Esophagus squamous epithelium (tissue), 5 donors: ENCODE results near the gene FOXF1. TPM values are rescaled to one million over a fixed set of nuclear protein-coding genes. Genes with fewer than 3 reads are reported as not detected.

Source experiments
- DNase-seq: peaks from one replicate; lab custom pipeline; 2025; lab: John Stamatoyannopoulos, UW
- H3K27ac ChIP-seq, 4 donors: fragments of 200-600 bp; sonication (generic); one replicate each; pipeline ENCODE4 v1.5.1; 2016 to 2019; ENCODE audit warnings: mild to moderate bottlenecking in 1 of 4
- H3K27me3 ChIP-seq, 4 donors: fragments of 200-600 bp; sonication (generic); 1 replicate in 3 of 4; 2 replicates in 1 of 4; pipeline versions ENCODE4 v1.5.1 to v1.6.0; 2017 to 2021; ENCODE audit warnings: antibody characterized with exemption in 1 of 4
- H3K36me3 ChIP-seq, 3 donors: fragments of 200-600 bp; sonication (generic); one replicate each; pipeline ENCODE4 v1.5.1; 2016 to 2019
- H3K4me1 ChIP-seq, 3 donors: fragments of 200-600 bp; sonication (generic); one replicate each; pipeline ENCODE4 v1.5.1; 2017 to 2019
- H3K4me3 ChIP-seq, 4 donors: fragments of 200-600 bp; sonication (generic); 1 replicate in 3 of 4; 2 replicates in 1 of 4; pipeline ENCODE4 v1.5.1; 2016 to 2019; ENCODE audit warnings: mild to moderate bottlenecking in 2 of 4, moderate library complexity in 1 of 4
- H3K9me3 ChIP-seq, 3 donors: fragments of 200-600 bp; sonication (generic); one replicate each; pipeline ENCODE4 v1.5.1; 2016 to 2019
- CTCF ChIP-seq, 6 experiments: fragments of 450-650 bp in 4 of 6; fragments of 200-600 bp in 2 of 6; sonication (generic) in 2 of 6; IDR thresholded peaks; one replicate each; pipeline ENCODE4 v1.5.1; 2016 to 2019; ENCODE audit warnings: antibody characterized with exemption in 6 of 6, mild to moderate bottlenecking in 4 of 6, moderate library complexity in 4 of 6
- POLR2A ChIP-seq, 4 donors: fragments of 450-650 bp; IDR thresholded peaks; one replicate each; pipeline ENCODE4 v1.6.1; 2017; ENCODE audit warnings: antibody characterized with exemption in 4 of 4, mild to moderate bottlenecking in 4 of 4, moderate library complexity in 3 of 4
- WGBS, 2 donors: methylation state at CpG; one replicate each; pipeline ENCODE4 v1.1.5; 2018; 5-methylcytosine and 5-hydroxymethylcytosine counted together
- intact Hi-C: fragments of 100-400 bp; cut with DNase I; formaldehyde crosslinking; loops from one replicate; pipeline ENCODE4 v1.15.0; 2022
- total RNA-seq, 4 donors: library from RNA; depleted of rRNA; stranded (reverse); fragments of >200 nt; gene quantifications; one replicate each; pipeline ENCODE4 v1.1.0, GENCODE V29; 2016
- donor health status: DM: yes; HTN: yes; CAD: no.

The FOXF1 gene
- total RNA-seq, 4 donors from 2014 or later = 0.76 to 8.6 (median 3.0) TPM

GRCh38 chr16:86504315-86505184, 5.8 kb upstream of the FOXF1 start:
- peak overlapping the region; percentile 83 to 95 (median 94) for H3K27ac ChIP-seq
- intact Hi-C loops = loop anchor here (5.0 kb wide), 1 partner anchor 162 kb away; no protein-coding TSS in a partner anchor
- no peaks in the 10 kb centered on the region for H3K9me3 ChIP-seq
- DNase-seq = no peak
- H3K4me3 ChIP-seq = peak overlapping the region in 3 of 4 donors; percentile 63 to 69 (median 64)
- TF ChIP-seq CTCF (IDR thresholded peaks at IDR 0.05) (no peak), POLR2A (IDR thresholded peaks at IDR 0.05) (no peak)
- H3K36me3 ChIP-seq = no peaks in the 10 kb centered on the region
- peaks cover 12 to 100% (median 24%) of the 10 kb centered on the region in 4 donors for H3K27me3 ChIP-seq
- 29 to 41% methylated on average over 23 to 24 of the region's 27 CpGs for WGBS, 2 donors
- peaks cover 15 to 61% (median 15%) of the 10 kb centered on the region in 3 donors for H3K4me1 ChIP-seq

GRCh38 chr16:86505185-86505898, 5.0 kb upstream of the FOXF1 start:
- TF ChIP-seq CTCF (IDR thresholded peaks at IDR 0.05) = no peak
- no peak for TF ChIP-seq POLR2A (IDR thresholded peaks at IDR 0.05)
- Histone ChIP-seq H3K36me3 (no peaks in the 10 kb centered on the region), H3K4me1 (peaks cover 19 to 64% (median 22%) of the 10 kb centered on the region in 3 donors), H3K4me3 (peak overlapping the region; percentile 14 to 69 (median 64)), H3K27ac (peak overlapping the region; percentile 83 to 95 (median 94)), H3K9me3 (no peaks in the 10 kb centered on the region), H3K27me3 (peaks cover 6 to 100% (median 26%) of the 10 kb centered on the region in 4 donors)
- 7 to 10% methylated on average over 11 to 24 of the region's 67 CpGs for WGBS, 2 donors
- no peak for DNase-seq
- intact Hi-C loops = loop anchor here (5.0 kb wide), 1 partner anchor 163 kb away; no protein-coding TSS in a partner anchor

GRCh38 chr16:86505899-86506864, 4.1 kb upstream of the FOXF1 start:
- H3K4me3 ChIP-seq = peak overlapping the region in 3 of 4 donors; percentile 63 to 69 (median 64)
- no peaks in the 10 kb centered on the region for H3K9me3 ChIP-seq
- no peak for DNase-seq
- H3K27ac ChIP-seq = peak overlapping the region; percentile 83 to 95 (median 94)
- TF ChIP-seq POLR2A (IDR thresholded peaks at IDR 0.05) (no peak), CTCF (IDR thresholded peaks at IDR 0.05) (no peak)
- peaks cover 19 to 65% (median 29%) of the 10 kb centered on the region in 3 donors for H3K4me1 ChIP-seq
- WGBS, 2 donors = 17 to 43% methylated on average over 10 to 13 of the region's 27 CpGs
- intact Hi-C loops = loop anchor here (5.0 kb wide), 1 partner anchor 164 kb away; no protein-coding TSS in a partner anchor
- H3K36me3 ChIP-seq = no peaks in the 10 kb centered on the region
- H3K27me3 ChIP-seq = peaks cover 4 to 100% (median 26%) of the 10 kb centered on the region in 4 donors

GRCh38 chr16:86507173-86508027, 2.9 kb upstream of the FOXF1 start:
- H3K36me3 ChIP-seq = no peaks in the 10 kb centered on the region
- TF ChIP-seq POLR2A (IDR thresholded peaks at IDR 0.05) = no peak
- H3K27me3 ChIP-seq = peaks cover 4 to 100% (median 31%) of the 10 kb centered on the region in 4 donors
- 23 to 29% methylated on average over 23 to 33 of the region's 37 CpGs for WGBS, 2 donors
- no peak for DNase-seq
- H3K4me3 ChIP-seq = peak overlapping the region; percentile 39 to 69 (median 64)
- H3K27ac ChIP-seq = peak overlapping the region; percentile 83 to 95 (median 94)
- no peaks in the 10 kb centered on the region for H3K9me3 ChIP-seq
- peaks cover 19 to 70% (median 29%) of the 10 kb centered on the region in 3 donors for H3K4me1 ChIP-seq
- intact Hi-C loops = loop anchor here (5.0 kb wide), 1 partner anchor 165 kb away; no protein-coding TSS in a partner anchor
